Suprapubic skin (tissue), 4 donors: ENCODE data around the gene CYSLTR1.

Experiments
- EP300 ChIP-seq: sonication (generic); formaldehyde crosslinking; IDR thresholded peaks from one replicate; pipeline ENCODE4 v1.6.1; 2017; ENCODE audit warnings: antibody characterized with exemption
- POLR2AphosphoS5 ChIP-seq, 3 donors: sonication (generic); formaldehyde crosslinking; IDR thresholded peaks; one replicate each; pipeline ENCODE4 v1.6.1; 2017; ENCODE audit warnings: antibody characterized with exemption in 3 of 3
- TF ChIP-seq, protein P1 (sequence below), 2 donors: fragments of 200-600 bp in 1 of 2; fragments of 450-650 bp in 1 of 2; sonication (generic) in 1 of 2; IDR thresholded peaks; one replicate each; pipeline ENCODE4 v1.5.1; 2016 to 2019; ENCODE audit warnings: antibody characterized with exemption in 2 of 2, mild to moderate bottlenecking in 1 of 2, moderate library complexity in 1 of 2

GRCh38 chrX:78307665-78308064, 19.7 kb downstream of the CYSLTR1 start:
- TF ChIP-seq, protein P1, sequence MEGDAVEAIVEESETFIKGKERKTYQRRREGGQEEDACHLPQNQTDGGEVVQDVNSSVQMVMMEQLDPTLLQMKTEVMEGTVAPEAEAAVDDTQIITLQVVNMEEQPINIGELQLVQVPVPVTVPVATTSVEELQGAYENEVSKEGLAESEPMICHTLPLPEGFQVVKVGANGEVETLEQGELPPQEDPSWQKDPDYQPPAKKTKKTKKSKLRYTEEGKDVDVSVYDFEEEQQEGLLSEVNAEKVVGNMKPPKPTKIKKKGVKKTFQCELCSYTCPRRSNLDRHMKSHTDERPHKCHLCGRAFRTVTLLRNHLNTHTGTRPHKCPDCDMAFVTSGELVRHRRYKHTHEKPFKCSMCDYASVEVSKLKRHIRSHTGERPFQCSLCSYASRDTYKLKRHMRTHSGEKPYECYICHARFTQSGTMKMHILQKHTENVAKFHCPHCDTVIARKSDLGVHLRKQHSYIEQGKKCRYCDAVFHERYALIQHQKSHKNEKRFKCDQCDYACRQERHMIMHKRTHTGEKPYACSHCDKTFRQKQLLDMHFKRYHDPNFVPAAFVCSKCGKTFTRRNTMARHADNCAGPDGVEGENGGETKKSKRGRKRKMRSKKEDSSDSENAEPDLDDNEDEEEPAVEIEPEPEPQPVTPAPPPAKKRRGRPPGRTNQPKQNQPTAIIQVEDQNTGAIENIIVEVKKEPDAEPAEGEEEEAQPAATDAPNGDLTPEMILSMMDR (IDR thresholded peaks at IDR 0.05), result no peak
- no peak for TF ChIP-seq POLR2AphosphoS5 (IDR thresholded peaks at IDR 0.05)
- TF ChIP-seq EP300, result no peak
